H1 (cell line): ENCODE data around the gene TP53I11. TPM values are rescaled to one million over a fixed set of nuclear protein-coding genes. Genes with fewer than 3 reads are reported as not detected.

Experiments used
- CEBPB ChIP-seq: IDR thresholded peaks from 2 replicates; pipeline ENCODE4 v1.6.1; 2012; ENCODE audit warnings: low read depth, low read length
- HDAC6 ChIP-seq: IDR thresholded peaks from one replicate; pipeline ENCODE4 v1.7.1; 2012; ENCODE audit warnings: low read depth, mild to moderate bottlenecking, inconsistent platforms, low read length, moderate library complexity
- JUN ChIP-seq: IDR thresholded peaks from 2 replicates; pipeline ENCODE4 v1.6.1; 2011; ENCODE audit warnings: low read depth, mild to moderate bottlenecking, improper control_type of control experiment, low read length
- polyA plus RNA-seq, 7 experiments: library from polyadenylated mRNA; depleted of rRNA in 3 of 7; stranded (reverse) in 5 of 7; unstranded in 2 of 7; fragments of >200 nt in 5 of 7; fragments of 200-250 nt in 2 of 7; gene quantifications; 1 replicate in 5 of 7; 2 replicates in 1 of 7; 4 replicates in 1 of 7; pipeline versions ENCODE4 v1.2.1 to v1.2.3, GENCODE V29; 2011 to 2013; ENCODE audit warnings: missing spikeins in 2 of 7, mixed read lengths in 2 of 7
- total RNA-seq: library from RNA; stranded (reverse); fragmentation: NEBNext Ultra II Directional; extraction: Animal tissue kit (Norgen Biotek cat#: 25700); gene quantifications from 2 replicates; pipeline ENCODE4 v1.2.1, GENCODE V29; 2021

TP53I11 gene
- total and polyA plus RNA-seq, 2 of the 8 experiments (the other 6 are each of a cell fraction or from before 2014, with no cell fraction given) = 34.0 to 46.3 TPM

GRCh38 chr11:44938066-44938691 lies 12.5 kb downstream of the TP53I11 start (continued):
- TF ChIP-seq HDAC6 (no peak), CEBPB (no peak), JUN (no peak)
